ENCODE measurements around the gene WWP2.

Gene WWP2

DNA sequence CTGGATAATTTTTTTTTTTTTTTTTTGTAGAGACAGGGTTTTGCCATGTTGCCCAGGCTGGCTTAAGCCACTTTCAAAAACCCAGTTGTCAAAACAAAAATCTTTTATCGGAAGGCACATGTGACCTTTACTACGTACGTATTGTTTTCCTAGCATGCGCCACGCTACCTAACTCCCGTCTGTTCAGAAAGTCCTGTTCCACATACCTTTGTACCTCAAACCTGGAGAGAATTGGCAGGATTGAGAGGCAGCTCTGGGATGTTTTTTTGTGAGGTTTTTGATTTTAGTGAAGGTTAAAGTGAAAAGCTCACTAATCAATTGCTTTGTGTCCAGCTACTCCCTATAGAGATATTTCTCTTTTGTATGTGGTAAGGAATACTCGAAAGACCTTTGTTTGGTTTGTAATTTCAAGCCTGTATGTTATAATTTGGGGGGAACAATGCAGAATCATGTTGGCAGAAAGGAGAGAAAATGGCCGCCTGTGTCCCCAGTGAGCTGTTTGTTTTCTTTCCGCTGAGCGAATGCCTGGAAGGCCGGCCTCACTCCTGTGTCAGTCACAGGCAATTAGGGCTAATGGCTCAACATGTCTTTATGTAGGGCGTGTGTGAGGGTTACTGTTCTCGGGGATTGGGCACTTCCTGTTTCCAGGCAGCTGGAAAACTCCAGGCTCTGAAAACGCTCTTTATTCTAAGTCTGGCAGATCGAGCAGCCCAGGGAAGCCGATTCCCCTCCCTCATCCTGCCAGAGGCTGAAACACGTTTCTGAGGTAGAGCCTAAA is 128.2 kb downstream of the WWP2 start:
- DNase-seq (ENCODE audit: low read depth): no peak

DNA sequence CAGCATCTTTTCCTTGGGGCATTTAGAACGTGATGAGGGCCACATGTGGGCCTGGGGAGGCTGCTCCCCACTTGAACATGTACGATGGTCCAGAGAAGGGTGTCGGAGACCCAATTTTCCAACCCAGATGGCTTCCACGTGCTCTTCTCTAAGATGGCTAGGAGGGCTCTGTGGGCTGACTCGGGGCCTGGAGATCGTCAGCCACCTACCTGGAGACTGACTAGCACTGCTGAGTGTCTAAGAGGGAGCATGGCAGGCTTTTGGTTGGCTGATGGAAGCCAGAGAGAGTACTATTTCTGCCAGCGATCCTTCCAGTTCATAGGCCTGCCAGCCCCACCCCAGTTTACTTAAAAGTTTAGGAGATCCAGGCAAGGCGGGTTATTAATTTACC is 128.8 kb downstream of the WWP2 start:
- no peak for DNase-seq (ENCODE audit: low read depth)

DNA sequence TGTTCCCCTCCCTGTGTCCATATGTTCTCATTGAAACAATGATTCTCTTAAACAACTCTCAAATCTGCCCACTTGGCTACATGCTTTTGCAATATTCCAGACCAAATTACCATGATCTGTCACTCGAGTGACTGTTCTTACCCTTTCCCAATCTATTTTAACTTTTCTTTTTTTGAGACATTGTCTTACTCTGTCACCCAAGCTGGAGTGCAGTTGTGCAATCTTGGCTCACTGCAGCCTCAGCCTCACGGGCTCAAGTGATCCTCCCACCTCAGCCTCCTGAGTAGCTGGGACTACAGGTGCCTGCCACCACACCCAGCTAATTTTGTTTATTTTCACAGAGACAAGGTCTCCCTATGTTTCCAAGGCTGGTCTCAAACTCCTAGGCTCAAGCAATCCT is 130.2 kb downstream of the WWP2 start:
- no peak for DNase-seq (ENCODE audit: low read depth)

DNA sequence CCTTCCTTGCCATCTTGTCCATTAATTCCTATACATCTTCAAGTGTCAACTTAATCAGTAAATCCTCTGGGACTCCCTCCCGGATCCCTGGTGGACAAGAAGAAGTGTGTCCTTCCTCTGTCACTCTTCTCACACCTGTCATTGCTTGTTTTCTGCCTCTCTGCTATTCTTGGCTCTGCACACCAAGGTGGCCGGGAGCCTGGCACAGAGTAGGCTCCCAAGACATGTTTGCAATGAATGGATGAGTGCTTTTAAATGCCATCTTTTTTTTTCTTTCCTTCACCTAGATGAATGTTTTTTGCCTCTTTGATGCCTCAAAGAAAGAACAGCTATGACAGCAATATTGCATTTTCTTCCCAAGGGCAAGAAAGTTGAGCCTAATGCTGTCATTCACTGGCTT is 131.0 kb downstream of the WWP2 start:
- DNase-seq (ENCODE audit: low read depth): no peak

DNA sequence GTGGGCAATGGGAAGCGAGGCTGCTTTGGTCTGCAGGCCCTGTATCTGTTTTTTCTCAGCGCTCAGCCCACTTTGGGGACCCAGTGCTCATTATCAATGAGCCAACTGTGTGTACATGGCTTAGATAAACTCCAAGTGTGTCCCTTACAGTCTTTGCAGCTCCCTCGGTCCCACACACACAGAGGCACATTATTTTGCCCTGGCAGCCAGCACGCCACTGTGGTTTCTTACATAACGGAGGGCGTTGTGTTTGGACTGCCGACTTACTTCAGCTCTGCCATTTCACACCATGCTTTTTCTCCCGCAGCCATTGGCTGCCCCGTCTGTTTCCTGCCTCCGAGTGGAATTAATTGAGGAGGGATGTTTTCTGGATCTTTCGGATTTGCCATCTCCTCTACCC is 132.5 kb downstream of the WWP2 start:
- no peak for DNase-seq (ENCODE audit: low read depth)

DNA sequence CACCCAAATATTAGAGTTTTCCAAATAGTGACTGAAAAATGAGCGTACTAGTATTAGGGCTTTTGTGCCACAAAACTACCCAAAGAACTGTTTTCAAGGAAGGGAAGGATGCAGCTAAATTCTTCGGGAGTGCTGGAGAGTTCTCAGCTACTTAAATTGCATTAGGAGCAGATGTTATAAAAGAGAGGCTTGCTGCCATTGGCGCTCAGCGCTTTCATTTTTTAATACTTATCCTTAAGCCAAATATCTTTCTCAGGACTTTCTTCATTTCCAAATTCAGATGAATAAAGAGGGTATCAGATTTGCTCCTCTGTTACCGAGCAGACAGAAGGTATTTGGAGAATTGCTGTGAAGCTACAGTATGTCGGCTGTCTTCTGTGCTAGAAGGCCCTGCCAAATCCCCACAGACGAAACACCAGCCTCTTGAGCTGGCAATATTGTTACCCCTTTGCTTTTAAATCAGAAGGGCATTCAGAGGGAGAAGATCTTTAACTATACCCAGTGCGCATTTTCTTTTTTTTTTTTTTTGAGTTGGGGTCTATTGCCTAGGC is 141.8 kb downstream of the WWP2 start:
- DNase-seq (ENCODE audit: low read depth): no peak

DNA sequence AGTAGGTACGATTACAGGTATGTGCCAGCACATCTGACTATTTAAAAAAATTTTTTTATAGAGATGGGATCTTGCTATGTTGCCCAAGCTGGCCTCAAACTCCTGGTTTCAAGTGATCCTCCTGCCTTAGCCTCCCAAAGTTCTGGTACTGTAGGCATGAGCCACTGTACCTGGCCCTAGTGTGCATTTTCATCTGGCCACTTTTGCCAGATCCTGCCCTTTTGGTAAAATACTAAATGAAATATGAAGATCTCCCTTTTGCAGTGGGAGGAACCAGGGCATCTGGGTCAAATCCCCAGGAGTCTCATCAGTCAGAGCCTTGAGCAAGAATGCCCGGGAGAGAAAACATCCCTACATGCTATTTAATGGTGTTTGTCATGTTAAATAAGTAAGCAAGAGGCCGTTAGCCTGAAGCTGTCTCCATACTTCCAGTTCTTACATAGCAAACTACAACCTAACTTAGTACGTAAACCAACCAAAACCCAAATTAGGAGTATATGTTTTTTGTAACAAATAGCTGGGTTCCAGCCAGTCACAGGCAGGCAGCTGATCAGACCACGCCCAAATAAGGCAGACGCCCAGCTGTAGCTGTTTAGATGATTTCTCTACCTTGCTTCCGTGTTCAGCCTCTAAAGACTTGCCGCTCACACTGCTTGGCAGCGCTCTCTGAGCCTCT is 142.5 kb downstream of the WWP2 start:
- no peak for DNase-seq (ENCODE audit: low read depth)

DNA sequence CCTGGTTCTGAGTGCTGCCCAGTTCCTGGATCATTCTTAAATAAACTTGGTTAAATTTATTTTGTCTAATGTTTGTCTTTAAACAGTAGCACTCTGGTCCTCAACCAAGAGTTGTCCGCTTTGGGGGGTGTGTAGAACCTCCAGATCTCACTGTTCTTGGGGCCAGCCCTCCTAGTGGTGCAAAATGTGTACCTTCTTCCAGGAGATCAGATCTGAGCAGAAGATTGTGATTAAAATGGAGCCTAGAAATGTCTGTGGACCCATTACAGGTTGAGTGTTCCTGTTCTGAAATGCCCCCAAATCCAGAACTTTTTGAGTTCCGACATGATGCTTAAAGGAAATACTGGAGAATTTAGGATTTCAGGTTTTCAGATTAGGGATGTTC is 143.0 kb downstream of the WWP2 start:
- DNase-seq (ENCODE audit: low read depth): no peak

DNA sequence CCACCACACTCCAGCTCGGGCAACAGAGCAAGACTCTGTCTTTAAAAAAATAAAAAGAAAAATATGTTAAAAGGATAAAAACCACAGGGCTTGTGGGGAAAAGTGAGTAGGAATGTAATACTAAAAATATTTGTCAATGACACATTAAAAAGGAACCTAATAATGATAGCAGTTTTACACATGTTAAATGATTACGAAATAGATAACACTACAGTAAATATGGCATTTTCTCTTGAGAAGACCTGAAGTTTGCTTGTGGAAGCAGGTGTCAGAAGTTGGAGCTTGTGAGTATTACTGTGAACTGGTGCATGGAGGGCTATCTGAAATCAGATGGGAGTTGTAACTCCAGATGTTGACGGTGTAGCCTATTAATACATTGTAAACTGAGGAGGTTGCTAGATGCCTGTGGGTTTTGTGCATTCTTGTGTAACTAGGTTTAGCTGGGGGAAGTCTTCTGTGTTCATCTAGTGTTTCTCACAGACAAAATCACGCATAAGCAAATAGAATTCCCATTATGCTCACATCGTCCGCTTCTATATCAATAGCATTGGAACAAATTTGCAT is 144.8 kb downstream of the WWP2 start:
- DNase-seq (ENCODE audit: low read depth): peak; percentile 77

DNA sequence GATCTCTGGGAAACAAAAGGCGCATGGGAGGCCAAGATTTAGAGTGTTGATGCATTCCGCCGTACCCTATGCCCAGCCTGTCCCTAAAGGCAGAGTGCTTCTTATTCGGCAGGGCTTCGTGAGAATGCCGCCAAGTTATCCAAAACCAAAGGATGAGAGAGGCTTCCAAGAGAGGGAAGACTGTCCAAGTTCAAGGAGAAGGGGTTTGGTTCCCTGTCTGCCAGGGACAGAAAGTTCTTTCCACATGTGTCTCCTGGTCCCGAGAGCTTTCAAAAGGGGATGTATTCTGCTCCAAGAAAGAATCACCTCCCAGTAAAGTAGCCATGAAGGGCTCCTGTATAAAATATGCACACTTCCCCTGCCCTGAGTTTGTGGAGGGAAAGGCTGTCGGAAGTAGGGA is 146.9 kb downstream of the WWP2 start:
- DNase-seq (ENCODE audit: low read depth): no peak

DNA sequence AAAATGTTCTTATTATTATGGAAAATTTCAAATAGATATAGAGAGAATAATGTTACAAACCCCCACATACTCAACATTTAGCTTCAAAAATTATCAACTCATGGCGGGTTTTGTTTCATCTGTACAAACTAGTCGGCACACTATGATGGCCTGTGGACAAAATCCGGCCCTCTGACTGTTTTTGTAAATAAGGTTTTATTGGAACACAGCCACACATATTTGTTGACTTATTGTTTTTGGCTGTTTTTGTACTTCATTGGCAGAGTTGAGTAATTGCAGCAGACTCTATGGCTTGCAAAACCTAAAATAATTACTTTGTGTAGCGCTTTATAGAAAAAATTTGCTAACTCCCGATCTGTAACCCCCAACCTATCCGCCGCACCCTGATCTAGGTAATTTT is 147.6 kb downstream of the WWP2 start:
- DNase-seq (ENCODE audit: low read depth): no peak

DNA sequence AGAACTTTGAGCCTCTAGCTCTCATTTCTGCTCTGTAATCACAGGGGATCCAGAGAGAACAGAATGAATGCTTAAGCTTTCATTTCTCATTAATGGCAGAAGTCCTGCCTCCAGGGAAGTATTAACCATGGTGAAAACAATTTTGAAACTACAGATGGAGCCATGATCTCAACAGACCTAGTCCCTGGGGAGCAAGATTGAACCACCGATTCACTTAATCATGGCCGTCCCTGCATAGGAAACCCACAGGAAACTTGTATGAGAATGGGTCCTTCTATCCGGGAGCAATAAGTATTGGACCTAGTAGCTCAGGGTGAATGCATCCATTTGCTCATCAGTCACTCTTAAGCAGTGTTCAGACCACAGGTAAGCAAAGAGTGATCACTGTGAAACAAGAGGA is 148.8 kb downstream of the WWP2 start:
- DNase-seq (ENCODE audit: low read depth): no peak

DNA sequence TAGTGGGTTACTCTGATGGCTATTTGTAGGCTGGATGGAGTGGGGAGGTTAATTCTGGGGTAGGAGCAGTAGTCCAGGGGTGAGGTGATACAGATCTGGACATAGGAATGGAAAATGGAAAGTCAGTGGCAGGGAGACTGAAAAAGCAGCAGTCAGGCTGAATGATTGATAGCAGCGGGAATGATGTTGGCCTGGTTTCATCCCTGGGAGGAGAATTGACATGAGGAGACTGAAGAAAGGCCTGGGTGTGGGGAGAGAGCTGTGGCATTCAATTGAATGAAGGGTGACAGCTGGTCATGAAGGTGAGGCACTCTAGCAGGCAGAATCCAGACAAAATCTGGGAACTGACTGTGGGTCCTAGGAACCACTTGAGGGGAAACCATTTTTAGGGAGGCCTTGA is 154.3 kb downstream of the WWP2 start:
- DNase-seq (ENCODE audit: low read depth): no peak

DNA sequence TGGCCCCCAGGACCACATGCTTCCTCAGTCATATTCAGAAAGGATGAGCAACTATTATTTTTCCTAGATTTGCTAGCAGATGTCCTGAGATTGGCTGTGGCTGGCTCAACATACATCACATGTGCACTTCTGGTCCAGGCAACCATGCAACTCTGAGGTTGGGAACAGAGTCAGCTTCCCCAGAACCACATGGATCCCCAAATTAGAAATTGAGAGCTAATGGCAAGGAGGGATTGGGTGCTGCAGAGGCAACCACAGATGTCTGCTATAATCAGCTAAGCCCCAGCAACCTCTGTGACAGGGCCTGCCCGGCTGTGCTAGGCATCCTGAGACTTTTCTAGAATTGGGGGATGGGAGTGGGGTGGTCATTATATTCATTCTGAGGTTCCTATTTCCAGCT is 155.2 kb downstream of the WWP2 start:
- peak; percentile 7 for DNase-seq (ENCODE audit: low read depth)

DNA sequence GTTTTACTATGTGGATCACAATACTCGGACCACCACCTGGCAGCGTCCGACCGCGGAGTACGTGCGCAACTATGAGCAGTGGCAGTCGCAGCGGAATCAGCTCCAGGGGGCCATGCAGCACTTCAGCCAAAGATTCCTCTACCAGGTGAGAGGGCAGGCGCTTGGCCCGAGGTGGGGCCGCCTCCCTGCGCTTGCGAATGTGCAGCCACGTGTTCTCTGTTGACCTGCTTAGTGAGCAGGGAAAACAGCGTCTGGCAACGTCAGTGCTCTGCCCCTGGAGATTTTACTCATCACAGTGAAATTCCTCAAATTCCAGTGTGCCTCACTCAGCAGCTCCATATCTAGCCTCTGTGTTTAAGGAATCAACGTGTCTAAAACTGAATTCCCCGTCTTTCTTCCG is 155.6 kb downstream of the WWP2 start:
- peak; percentile 98 for DNase-seq (ENCODE audit: low read depth)

DNA sequence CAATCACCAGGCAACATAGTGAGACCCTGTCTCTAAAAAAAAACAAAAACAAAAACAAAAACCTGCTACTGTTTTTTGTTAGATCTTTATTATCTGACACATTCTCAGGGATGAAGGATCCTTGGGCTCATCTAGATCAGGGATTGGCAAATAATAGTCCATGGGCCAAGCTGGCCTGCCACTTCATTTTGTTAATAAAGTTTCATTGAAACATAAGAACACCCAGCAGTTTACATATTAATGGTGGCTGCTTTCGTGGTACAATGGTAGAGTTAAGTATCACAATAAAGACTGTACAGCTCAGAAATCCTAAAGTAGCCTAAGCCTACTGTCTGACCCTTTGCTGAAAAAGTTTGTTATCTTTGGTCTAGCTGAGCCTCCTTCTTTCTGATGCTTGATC is 156.1 kb downstream of the WWP2 start:
- peak; percentile 35 for DNase-seq (ENCODE audit: low read depth)

DNA sequence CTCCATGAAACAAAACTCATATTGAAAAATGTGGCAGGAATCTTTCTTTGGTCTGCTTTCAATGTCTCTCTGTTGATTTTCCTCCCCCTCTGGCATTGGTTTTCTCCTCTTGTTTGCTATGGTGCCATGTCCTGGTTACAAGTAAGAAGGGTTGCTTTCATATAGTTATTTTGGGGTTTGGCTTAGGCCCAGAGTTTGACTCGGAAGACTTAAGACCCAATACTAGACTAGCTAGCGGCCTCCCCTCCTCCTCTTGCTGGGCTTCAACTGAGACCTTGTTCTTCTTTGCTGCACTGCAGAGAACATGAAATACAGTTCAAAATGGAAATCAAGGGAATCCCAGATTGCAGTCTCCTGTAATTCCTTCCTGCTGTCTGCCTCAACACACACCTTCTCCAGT is 159.0 kb downstream of the WWP2 start:
- no peak for DNase-seq (ENCODE audit: low read depth)

DNA sequence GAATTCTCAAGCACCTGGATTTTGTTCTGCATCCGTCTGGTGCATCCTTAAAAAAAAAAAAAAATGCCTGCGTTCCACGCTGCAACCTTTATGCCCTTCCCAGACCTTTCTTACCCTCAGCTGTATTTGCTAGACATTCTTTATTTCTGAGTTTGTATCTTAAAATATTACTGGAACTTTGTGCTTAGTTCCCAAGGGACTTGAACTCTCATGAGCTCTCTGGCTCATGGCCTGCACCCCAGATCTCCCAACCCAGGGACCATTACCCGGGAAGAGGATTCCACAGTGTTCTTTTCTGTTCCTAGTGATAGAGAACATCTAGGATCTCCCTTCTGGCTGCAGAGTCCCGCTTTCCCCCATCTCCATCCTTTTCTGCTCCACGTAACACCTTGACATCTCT is 160.1 kb downstream of the WWP2 start:
- DNase-seq (ENCODE audit: low read depth): no peak

DNA sequence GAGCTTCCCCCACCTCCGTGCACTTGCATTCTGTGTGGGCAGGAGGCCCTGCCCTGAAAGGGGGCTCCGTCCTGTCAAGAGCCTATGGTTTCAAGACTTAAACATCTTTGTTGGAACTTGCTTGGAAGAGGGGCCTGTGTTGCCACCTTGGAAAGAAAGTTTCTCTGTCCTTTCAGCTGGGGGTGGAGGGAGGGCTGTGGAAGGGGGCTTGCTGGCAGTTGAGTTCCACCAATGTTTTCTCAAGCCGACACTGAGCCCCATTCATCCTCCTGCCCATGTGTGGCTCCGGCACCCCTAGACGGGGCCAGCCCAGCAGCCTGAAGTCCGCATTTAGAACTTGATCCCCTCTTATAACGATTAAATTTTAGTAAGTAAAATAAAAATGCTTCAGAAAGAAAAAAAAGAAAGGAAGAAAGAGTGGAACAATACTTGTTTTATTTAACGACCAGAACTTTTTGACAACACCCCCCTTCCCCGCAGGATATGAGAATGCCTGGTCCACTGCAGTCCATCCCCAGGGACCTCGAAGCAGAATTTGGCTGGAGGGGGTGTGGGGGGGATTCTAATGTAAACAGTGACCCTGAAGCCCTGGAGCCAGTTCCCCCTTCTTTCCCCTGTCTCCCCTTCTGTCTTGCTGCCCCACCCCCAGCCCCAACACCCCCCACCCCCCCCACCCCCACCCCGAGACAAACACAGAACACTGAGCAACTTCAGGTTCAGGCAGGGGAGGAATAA is 162.1 kb downstream of the WWP2 start:
- no peak for DNase-seq (ENCODE audit: low read depth)

DNA sequence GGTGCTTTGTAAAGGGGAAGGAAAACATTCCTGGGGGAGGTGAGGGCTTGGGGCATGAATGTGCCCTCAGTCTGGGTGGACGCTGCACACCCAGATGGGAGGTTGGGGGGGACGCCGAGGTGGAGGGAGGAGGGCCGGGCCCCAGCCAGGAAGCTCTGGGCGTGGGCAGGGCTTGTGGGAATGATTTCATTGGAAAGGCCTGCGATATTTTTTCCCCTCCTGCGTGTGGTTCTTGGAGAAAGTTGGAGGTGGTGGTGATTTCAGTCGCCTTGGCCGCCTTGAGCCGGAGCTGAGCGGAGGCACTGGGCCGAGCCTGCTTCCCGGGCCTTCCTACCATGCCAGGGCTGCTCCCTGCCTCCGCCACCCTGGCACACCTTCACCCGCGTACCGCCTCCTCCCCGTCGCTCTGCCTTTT is 162.7 kb downstream of the WWP2 start:
- DNase-seq (ENCODE audit: low read depth): peak; percentile 80

DNA sequence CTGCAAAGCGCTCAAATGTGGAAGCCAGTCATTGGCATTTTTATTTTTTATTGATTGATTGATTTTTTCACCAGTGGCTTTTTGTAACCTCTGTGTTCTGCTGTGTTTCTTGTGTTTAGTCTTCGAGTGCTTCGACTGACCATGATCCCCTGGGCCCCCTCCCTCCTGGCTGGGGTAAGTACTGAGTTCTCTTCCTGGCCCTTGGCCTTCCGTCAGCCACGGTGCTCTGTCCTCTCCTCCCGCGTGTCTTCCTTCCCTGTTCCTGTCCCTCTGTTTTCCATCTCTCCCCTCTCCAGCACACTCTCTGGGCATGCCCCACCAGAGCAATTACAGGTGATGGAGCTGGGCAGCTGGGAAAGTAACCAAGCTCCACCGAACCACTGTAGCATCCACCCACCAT is 163.2 kb downstream of the WWP2 start:
- no peak for DNase-seq (ENCODE audit: low read depth)

DNA sequence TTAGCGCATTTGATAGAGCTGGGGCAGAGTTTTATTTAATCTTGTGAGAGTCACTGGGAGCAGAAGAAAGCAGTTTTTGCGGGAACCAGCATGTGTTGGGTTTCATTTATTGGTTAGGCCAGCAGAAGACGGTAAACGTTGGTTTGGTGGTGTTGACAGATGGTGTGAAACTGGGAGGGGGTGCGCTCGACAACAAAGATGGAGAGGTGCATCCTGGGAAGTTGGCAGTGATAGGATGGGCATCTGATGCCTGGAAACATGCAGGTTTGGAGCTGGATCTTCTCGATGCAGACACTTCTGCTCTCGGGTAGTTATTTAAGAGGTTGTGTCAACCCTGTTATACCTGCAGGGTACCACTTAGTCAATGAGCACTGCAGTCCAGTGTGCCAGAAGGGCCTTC is 164.1 kb downstream of the WWP2 start:
- DNase-seq (ENCODE audit: low read depth): no peak

Data from ELR (cell line).